Right cardiac atrium (tissue), 5 donors: ENCODE data around the gene COL5A2. TPM values are rescaled to one million over a fixed set of nuclear protein-coding genes. Genes with fewer than 3 reads are reported as not detected.

Experiments used
- ATAC-seq, 2 donors: fragments of 200-7000 bp; cut with Tn5 transposase; one replicate each; pipeline versions ENCODE4 v1.8.0 to v1.9.1; 2020; ENCODE audit warnings: moderate library complexity in 2 of 2, mild to moderate bottlenecking in 1 of 2
- DNase-seq, 3 donors: peaks; one replicate each; pipeline ENCODE4 v3.0.0-alpha.2; 2020
- H3K27ac ChIP-seq: one replicate; pipeline ENCODE4 v1.5.1; 2013; ENCODE audit warnings: mild to moderate bottlenecking, low read length, control low read depth, moderate library complexity
- H3K27me3 ChIP-seq: one replicate; pipeline ENCODE4 v1.6.1; 2013; ENCODE audit not compliant: control insufficient read depth, insufficient read depth
- H3K4me1 ChIP-seq: one replicate; pipeline ENCODE4 v1.6.1; 2013; ENCODE audit warnings: low read length; ENCODE audit not compliant: control insufficient read depth, insufficient read depth
- H3K4me3 ChIP-seq: one replicate; pipeline ENCODE4 v1.5.1; 2013; ENCODE audit warnings: low read length, control low read depth
- H3K9me3 ChIP-seq: one replicate; pipeline ENCODE4 v1.6.1; 2013; ENCODE audit warnings: low read length; ENCODE audit not compliant: control insufficient read depth
- WGBS: extraction: QIAGEN DNeasy Blood & Tissue Kit; methylation state at CpG from one replicate; pipeline ENCODE4 v1.1.7; 2013; 5-methylcytosine and 5-hydroxymethylcytosine counted together
- intact Hi-C, 4 donors: fragments of 100-400 bp; cut with DNase I; formaldehyde crosslinking; loops; one replicate each; pipeline versions ENCODE4 v1.11.0 to v1.14.0; 2022 to 2023
- polyA plus RNA-seq: library from polyadenylated mRNA; stranded (reverse); fragments of 200-250 nt; gene quantifications from one replicate; pipeline ENCODE4 v1.2.3, GENCODE V29; 2013
- total RNA-seq, 4 donors: library from RNA; stranded (reverse); fragmentation: NEBNext Ultra II Directional; extraction: Animal tissue kit (Norgen Biotek cat#: 25700); gene quantifications; one replicate each; pipeline ENCODE4 v1.2.1, GENCODE V29; 2021
- donor health status: healthy with polysubstance abuse.
- donor health status: DM: no; HTN: yes; CAD: no.
- donor health status: DM: no; HTN: no; CAD: no.
- donor health status: DM: no; HTN: yes; CAD: no; lungs with severe emphysema.
- donor health status: DM: yes; HTN: yes; CAD: no.

The COL5A2 gene
- total and polyA plus RNA-seq, 5 donors = 9.0 to 26.6 (median 14.3) TPM

GRCh38 chr2:189127756-189128155 is 51.8 kb downstream of the COL5A2 start:
- intact Hi-C loops = no loop called here
- 74% methylated on average over 1 of the region's 1 CpG for WGBS
- Histone ChIP-seq H3K27ac (no peak overlapping the region), H3K9me3 (no peaks in the 10 kb centered on the region), H3K27me3 (no peaks in the 10 kb centered on the region), H3K4me3 (no peak overlapping the region), H3K4me1 (no peaks in the 10 kb centered on the region)
- no peak for ATAC-seq
- DNase-seq = no peak

DNA sequence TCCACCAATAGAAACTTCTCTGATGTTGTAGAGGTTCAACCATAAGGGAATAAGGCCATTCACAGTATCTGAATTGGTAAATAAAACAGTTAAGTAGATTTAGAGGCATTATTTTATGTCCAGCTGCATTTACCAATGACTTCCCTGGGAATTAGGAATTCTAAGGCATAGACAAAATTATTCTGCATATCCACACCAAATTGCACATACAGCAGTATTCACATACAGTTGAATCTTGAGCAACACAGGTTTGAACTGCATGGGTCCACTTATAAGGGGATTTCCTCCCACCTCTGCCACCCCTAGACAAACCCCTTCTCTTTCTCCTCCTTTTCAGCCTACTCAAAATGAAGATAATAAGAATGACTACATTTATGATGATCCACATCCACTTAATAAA is 54.4 kb downstream of the COL5A2 start:
- DNase-seq (no peak), ATAC-seq (no peak)
- Histone ChIP-seq H3K27me3 (no peaks in the 10 kb centered on the region), H3K4me3 (no peak overlapping the region), H3K4me1 (no peaks in the 10 kb centered on the region), H3K9me3 (no peaks in the 10 kb centered on the region), H3K27ac (no peak overlapping the region)
- intact Hi-C loops = no loop called here

DNA sequence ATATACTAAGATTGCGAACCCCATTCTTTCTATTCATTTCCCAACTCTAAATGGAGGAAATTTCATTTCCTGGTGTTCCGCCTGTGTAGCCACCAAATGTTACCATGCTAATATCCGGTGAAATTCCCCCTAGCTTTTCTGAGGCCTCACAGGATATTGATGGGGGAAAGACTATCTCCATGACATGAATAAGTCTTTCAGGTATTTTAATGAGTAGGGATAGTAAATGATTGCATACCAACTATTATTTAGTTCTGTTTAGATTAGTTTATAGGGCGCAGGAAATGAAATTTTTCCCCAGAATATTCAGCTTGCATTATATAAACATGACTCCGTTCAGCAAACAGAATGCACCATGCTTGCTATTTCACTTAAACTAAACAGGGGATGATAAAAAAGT is 55.4 kb downstream of the COL5A2 start:
- H3K9me3 ChIP-seq = no peaks in the 10 kb centered on the region
- ATAC-seq = no peak
- DNase-seq = no peak
- H3K27ac ChIP-seq = no peak overlapping the region
- no peaks in the 10 kb centered on the region for H3K4me1 ChIP-seq
- no peaks in the 10 kb centered on the region for H3K27me3 ChIP-seq
- 85% methylated on average over 5 of the region's 5 CpGs for WGBS
- H3K4me3 ChIP-seq = no peak overlapping the region
- intact Hi-C loops = no loop called here

- Histone ChIP-seq H3K4me1 (no peaks in the 10 kb centered on the region), H3K4me3 (no peak overlapping the region), H3K9me3 (no peaks in the 10 kb centered on the region), H3K27me3 (no peaks in the 10 kb centered on the region), H3K27ac (no peak overlapping the region)
- ATAC-seq = no peak
- no peak for DNase-seq
- intact Hi-C loops = loop anchor here in 1 of 4 donors (5.0 kb wide), 1 partner anchor 169 kb away; no protein-coding TSS in a partner anchor
Measured at GRCh38 chr2:189118386-189118785, 61.2 kb downstream of the COL5A2 start.

GRCh38 chr2:189116979-189117378 is 62.6 kb downstream of the COL5A2 start:
- no peak for ATAC-seq
- DNase-seq = no peak
- intact Hi-C loops = loop anchor here in 1 of 4 donors (5.0 kb wide), 1 partner anchor 170 kb away; no protein-coding TSS in a partner anchor
- Histone ChIP-seq H3K27me3 (no peaks in the 10 kb centered on the region), H3K9me3 (no peaks in the 10 kb centered on the region), H3K27ac (no peak overlapping the region), H3K4me3 (no peak overlapping the region), H3K4me1 (no peaks in the 10 kb centered on the region)
- WGBS = 35% methylated on average over 1 of the region's 1 CpG

DNA sequence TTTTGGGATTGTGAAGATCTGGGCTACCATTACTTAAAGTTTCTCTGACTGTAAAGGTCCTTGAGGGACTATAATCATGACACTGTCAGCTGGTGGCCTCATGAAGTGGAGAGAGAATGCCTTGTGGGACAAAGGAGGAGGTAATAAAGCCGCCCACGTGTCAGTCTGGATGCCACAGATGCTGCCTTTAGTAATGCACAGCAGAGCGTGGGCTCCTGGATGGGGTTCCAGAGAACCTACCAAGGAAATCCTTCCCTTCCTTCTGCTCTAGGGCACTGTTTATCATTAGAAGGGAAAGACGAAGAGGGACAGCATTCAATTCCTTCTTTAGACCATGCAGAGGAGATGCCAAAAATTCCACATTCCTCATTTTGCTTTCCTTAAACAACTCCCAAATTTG is 63.5 kb downstream of the COL5A2 start:
- no peak overlapping the region for H3K27ac ChIP-seq
- no peaks in the 10 kb centered on the region for H3K9me3 ChIP-seq
- 63% methylated on average over 4 of the region's 4 CpGs for WGBS
- no peaks in the 10 kb centered on the region for H3K27me3 ChIP-seq
- DNase-seq (no peak), ATAC-seq (no peak)
- H3K4me1 ChIP-seq = no peaks in the 10 kb centered on the region
- intact Hi-C loops = loop anchor here in 1 of 4 donors (5.0 kb wide), 1 partner anchor 171 kb away; no protein-coding TSS in a partner anchor
- no peak overlapping the region for H3K4me3 ChIP-seq

DNA sequence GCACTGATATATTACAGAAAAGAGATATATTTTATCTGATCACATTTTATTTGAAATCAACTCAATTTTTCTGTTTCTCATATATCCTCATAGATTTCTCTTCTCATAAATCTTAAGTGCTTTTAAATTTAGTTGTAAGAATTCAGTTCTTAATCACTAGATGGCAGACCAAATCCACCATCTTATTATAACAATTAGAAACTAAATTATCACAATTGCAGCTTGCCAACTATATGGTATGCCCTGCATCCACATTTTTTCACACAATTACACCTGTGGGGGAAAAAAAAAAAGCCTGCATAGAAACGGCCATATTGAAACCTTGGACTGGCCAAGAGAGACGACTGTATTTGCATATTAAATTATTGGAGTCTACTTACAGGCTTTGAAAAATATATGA is 64.4 kb downstream of the COL5A2 start:
- no peak for ATAC-seq
- no peak for DNase-seq
- Histone ChIP-seq H3K4me3 (no peak overlapping the region), H3K4me1 (no peaks in the 10 kb centered on the region), H3K9me3 (no peaks in the 10 kb centered on the region), H3K27me3 (no peaks in the 10 kb centered on the region), H3K27ac (no peak overlapping the region)
- WGBS = 45% methylated on average over 2 of the region's 2 CpGs
- intact Hi-C loops = loop anchor here in 1 of 4 donors (5.0 kb wide), 1 partner anchor 172 kb away; no protein-coding TSS in a partner anchor

DNA sequence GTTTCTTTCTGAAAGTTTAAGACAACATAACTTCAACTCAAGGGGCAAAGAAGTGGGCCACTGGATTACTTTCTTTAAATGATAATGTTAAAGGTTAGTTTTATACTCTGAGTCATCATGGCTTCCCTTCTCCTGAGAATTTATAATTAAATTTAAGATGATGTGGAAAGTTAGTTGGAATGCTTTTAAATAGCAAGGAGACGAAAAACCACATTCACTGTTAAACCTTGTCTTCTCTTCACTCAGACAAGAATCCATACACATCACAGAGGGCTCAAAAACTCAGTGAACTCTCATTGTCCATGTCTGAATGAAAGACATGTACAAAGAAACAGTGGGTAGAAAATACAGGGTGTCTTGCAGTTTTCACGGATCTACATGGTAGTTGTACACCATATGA is 65.6 kb downstream of the COL5A2 start:
- no peak overlapping the region for H3K27ac ChIP-seq
- no peak for ATAC-seq
- intact Hi-C loops = no loop called here
- 64% methylated on average over 2 of the region's 2 CpGs for WGBS
- H3K4me1 ChIP-seq = no peaks in the 10 kb centered on the region
- H3K27me3 ChIP-seq = no peaks in the 10 kb centered on the region
- no peak for DNase-seq
- H3K4me3 ChIP-seq = no peak overlapping the region
- H3K9me3 ChIP-seq = no peaks in the 10 kb centered on the region

GRCh38 chr2:189111063-189111715 is 68.4 kb downstream of the COL5A2 start:
- Histone ChIP-seq H3K4me3 (no peak overlapping the region), H3K27ac (no peak overlapping the region), H3K9me3 (no peaks in the 10 kb centered on the region), H3K27me3 (no peaks in the 10 kb centered on the region), H3K4me1 (no peaks in the 10 kb centered on the region)
- DNase-seq (no peak), ATAC-seq (no peak)
- intact Hi-C loops = no loop called here
- 91% methylated on average over 2 of the region's 2 CpGs for WGBS

DNA sequence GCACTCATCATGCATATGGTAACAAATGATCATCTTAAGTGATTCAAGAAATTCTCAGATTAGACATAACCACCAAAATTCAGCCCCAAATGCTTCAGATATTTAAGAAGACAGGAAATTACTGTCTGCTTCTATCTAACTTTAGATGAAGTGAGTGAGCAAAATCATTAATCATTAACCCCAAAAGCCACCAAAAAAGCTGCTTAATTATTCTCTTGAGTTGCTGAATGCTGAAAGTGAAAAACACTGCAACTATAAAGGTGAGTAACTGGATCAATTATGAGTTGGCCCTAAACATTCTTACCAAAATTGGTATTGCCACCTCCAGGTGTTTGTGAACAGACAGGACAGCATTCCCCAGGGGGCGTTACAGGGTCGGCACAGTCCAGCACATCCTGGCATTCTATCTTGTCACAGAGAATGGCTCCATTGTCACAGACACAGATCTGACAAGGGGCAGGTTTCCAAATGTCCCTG is 69.6 kb downstream of the COL5A2 start:
- 38% methylated on average over 2 of the region's 2 CpGs for WGBS
- no peak overlapping the region for H3K27ac ChIP-seq
- no peaks in the 10 kb centered on the region for H3K27me3 ChIP-seq
- no peaks in the 10 kb centered on the region for H3K9me3 ChIP-seq
- intact Hi-C loops = no loop called here
- H3K4me1 ChIP-seq = no peaks in the 10 kb centered on the region
- no peak for ATAC-seq
- DNase-seq = peak in 1 of 3 donors; percentile 18
- H3K4me3 ChIP-seq = no peak overlapping the region

GRCh38 chr2:189104934-189105333 is 74.6 kb downstream of the COL5A2 start:
- WGBS = 46% methylated on average over 2 of the region's 2 CpGs
- no peak for DNase-seq
- intact Hi-C loops = no loop called here
- Histone ChIP-seq H3K27me3 (no peaks in the 10 kb centered on the region), H3K27ac (no peak overlapping the region), H3K4me3 (no peak overlapping the region), H3K9me3 (no peaks in the 10 kb centered on the region), H3K4me1 (no peaks in the 10 kb centered on the region)
- ATAC-seq = no peak

- no peak overlapping the region for H3K27ac ChIP-seq
- intact Hi-C loops = no loop called here
- H3K27me3 ChIP-seq = no peaks in the 10 kb centered on the region
- no peak for ATAC-seq
- WGBS = 74% methylated on average over 3 of the region's 3 CpGs
- H3K9me3 ChIP-seq = no peaks in the 10 kb centered on the region
- H3K4me3 ChIP-seq = no peak overlapping the region
- DNase-seq = no peak
- H3K4me1 ChIP-seq = no peaks in the 10 kb centered on the region
Measured at GRCh38 chr2:189102735-189103134, 76.8 kb downstream of the COL5A2 start.
